Smooth muscle cell (in vitro differentiated cells): ENCODE data around the gene FAM199X. TPM values are rescaled to one million over a fixed set of nuclear protein-coding genes. Genes with fewer than 3 reads are reported as not detected.

Source experiments
- DNase-seq: peaks from one replicate; lab custom pipeline; 2025; ENCODE audit not compliant: unreplicated experiment; lab: John Stamatoyannopoulos, UW
- H2AFZ ChIP-seq: fragments of 200-600 bp; sonication (generic); 2 replicates; pipeline ENCODE4 v1.6.0; 2016; ENCODE audit warnings: antibody characterized with exemption, low read depth, mild to moderate bottlenecking
- H3F3A ChIP-seq: fragments of 200-600 bp; sonication (generic); 2 replicates; pipeline ENCODE4 v1.6.0; 2017; ENCODE audit warnings: antibody characterized with exemption, low read depth
- H3K27ac ChIP-seq: fragments of 200-600 bp; sonication (generic); 2 replicates; pipeline ENCODE4 v1.5.1; 2016; ENCODE audit warnings: low read depth, mild to moderate bottlenecking
- H3K27me3 ChIP-seq: fragments of 200-600 bp; sonication (generic); 2 replicates; pipeline ENCODE4 v1.6.1; 2016; ENCODE audit warnings: low read depth, mild to moderate bottlenecking
- H3K36me3 ChIP-seq: fragments of 200-600 bp; sonication (generic); 2 replicates; pipeline ENCODE4 v1.5.1; 2016; ENCODE audit warnings: low read depth
- H3K4me1 ChIP-seq: fragments of 200-600 bp; sonication (generic); 2 replicates; pipeline ENCODE4 v1.5.1; 2016; ENCODE audit warnings: low read depth
- H3K4me2 ChIP-seq: fragments of 200-600 bp; sonication (generic); 2 replicates; pipeline ENCODE4 v1.6.0; 2016; ENCODE audit warnings: mild to moderate bottlenecking
- H3K4me3 ChIP-seq: fragments of 200-600 bp; sonication (generic); 2 replicates; pipeline ENCODE4 v1.5.1; 2016; ENCODE audit warnings: mild to moderate bottlenecking
- H3K79me2 ChIP-seq: fragments of 200-600 bp; sonication (generic); 2 replicates; pipeline ENCODE4 v1.6.0; 2016; ENCODE audit warnings: low read depth, mild to moderate bottlenecking
- H3K9ac ChIP-seq: fragments of 200-600 bp; sonication (generic); 2 replicates; pipeline ENCODE4 v1.6.0; 2016; ENCODE audit warnings: low read depth
- H3K9me3 ChIP-seq: fragments of 200-600 bp; sonication (generic); replicated peaks from 2 replicates; pipeline ENCODE4 v1.5.1; 2016; ENCODE audit warnings: low read depth
- H4K20me1 ChIP-seq: fragments of 200-600 bp; sonication (generic); 2 replicates; pipeline ENCODE4 v1.6.0; 2016; ENCODE audit warnings: low read depth
- WGBS: methylation state at CpG from one replicate; pipeline ENCODE4 v1.1.7; 2016; ENCODE audit warnings: low lambda C conversion rate; 5-methylcytosine and 5-hydroxymethylcytosine counted together
- polyA plus RNA-seq: library from polyadenylated mRNA; unstranded; fragments of >200 nt; fragmentation: Nextera tagmentation; extraction: Ambion mirVana; gene quantifications from 2 replicates; pipeline ENCODE4 v1.2.1, GENCODE V29; 2016
- total RNA-seq: library from RNA; depleted of rRNA; stranded (reverse); fragments of >200 nt; gene quantifications from 2 replicates; pipeline ENCODE4 v1.2.3, GENCODE V29; 2014
- TF ChIP-seq, protein P1 (sequence below): fragments of 200-600 bp; sonication (generic); IDR thresholded peaks from 2 replicates; pipeline ENCODE4 v1.5.1; 2017; ENCODE audit warnings: borderline replicate concordance, mild to moderate bottlenecking, antibody characterized with exemption; ENCODE audit not compliant: insufficient read depth, poor library complexity, severe bottlenecking

The FAM199X gene
- 16.2 and 19.6 TPM in 2 replicates for total RNA-seq
- polyA plus RNA-seq, result 4.1 and 5.3 TPM in 2 replicates

DNA sequence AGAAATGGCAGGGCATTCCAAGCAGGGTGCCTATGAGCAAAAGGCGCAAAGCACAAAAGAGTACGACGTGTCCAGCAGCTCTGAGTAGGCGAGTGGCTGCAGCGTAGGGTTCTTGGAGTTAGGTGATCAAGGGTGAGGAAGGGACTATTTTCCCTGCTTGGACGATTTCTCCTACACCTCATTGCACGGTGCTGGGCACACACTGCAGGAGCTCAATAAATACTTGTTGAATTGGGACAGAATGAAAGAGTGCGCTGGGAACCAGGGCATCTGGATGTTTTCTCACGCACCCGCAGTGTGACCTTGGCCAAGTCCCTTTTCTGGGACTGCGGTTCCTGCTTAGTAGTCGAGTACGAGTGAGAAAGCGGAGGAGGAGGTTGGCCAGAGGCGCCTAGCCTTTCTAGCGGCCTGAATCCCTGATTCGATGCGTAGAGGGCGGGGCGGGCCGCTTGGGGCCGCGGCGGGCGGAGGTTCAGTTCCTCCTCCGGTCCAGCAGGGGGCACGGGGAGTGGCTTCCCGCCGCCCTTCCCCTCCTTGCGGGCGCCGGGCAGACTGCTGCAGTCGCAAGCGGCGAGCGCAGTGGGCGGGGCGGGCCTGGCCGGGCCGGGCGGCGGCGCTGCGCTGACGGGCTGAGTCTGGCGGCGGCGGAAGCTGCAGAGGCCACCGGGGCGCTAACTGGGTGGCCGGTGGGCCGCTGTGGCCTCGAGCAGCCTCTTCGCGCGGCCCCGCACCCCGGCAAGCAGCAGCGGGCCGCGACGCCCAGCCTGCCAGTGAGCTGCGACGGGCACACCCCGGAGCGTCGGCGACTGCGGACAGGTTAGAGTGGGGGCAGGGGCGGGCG is at the start of gene FAM199X:
Gene FAM199X, plus strand, starts transcription at position 560 of the 841 bp plus-strand sequence. CDS start 333 bp downstream, outside the sequence.
- H4K20me1 ChIP-seq, result peaks cover 18% of the 10 kb centered on the region
- H3F3A ChIP-seq, result no peaks in the 10 kb centered on the region
- H3K9me3 ChIP-seq, result no peaks in the 10 kb centered on the region
- DNase-seq, result peak; percentile 45
- peak within 1 kb of the TSS; percentile 76 for H2AFZ ChIP-seq
- H3K27ac ChIP-seq, result no peak within 1 kb of the TSS
- H3K36me3 ChIP-seq, result no peaks in the 10 kb centered on the region
- 37% methylated on average over 38 of the region's 71 CpGs for WGBS
- peak within 1 kb of the TSS; percentile 67 for H3K4me3 ChIP-seq
- peak within 1 kb of the TSS; percentile 66 for H3K9ac ChIP-seq
- no peaks in the 10 kb centered on the region for H3K27me3 ChIP-seq
- TF ChIP-seq, protein P1, sequence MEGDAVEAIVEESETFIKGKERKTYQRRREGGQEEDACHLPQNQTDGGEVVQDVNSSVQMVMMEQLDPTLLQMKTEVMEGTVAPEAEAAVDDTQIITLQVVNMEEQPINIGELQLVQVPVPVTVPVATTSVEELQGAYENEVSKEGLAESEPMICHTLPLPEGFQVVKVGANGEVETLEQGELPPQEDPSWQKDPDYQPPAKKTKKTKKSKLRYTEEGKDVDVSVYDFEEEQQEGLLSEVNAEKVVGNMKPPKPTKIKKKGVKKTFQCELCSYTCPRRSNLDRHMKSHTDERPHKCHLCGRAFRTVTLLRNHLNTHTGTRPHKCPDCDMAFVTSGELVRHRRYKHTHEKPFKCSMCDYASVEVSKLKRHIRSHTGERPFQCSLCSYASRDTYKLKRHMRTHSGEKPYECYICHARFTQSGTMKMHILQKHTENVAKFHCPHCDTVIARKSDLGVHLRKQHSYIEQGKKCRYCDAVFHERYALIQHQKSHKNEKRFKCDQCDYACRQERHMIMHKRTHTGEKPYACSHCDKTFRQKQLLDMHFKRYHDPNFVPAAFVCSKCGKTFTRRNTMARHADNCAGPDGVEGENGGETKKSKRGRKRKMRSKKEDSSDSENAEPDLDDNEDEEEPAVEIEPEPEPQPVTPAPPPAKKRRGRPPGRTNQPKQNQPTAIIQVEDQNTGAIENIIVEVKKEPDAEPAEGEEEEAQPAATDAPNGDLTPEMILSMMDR, result peak; percentile 47
- H3K4me2 ChIP-seq, result peak within 1 kb of the TSS; percentile 88
- peaks cover 26% of the 10 kb centered on the region for H3K79me2 ChIP-seq
- H3K4me1 ChIP-seq, result no peaks in the 10 kb centered on the region

- no peaks in the 10 kb centered on the region for H3F3A ChIP-seq
- no peaks in the 10 kb centered on the region for H3K27me3 ChIP-seq
- H3K4me3 ChIP-seq, result no peak overlapping the region
- no peak overlapping the region for H3K4me2 ChIP-seq
- no peaks in the 10 kb centered on the region for H4K20me1 ChIP-seq
- TF ChIP-seq, protein P1, result no peak
- H3K4me1 ChIP-seq, result no peaks in the 10 kb centered on the region
- H3K79me2 ChIP-seq, result no peaks in the 10 kb centered on the region
- H2AFZ ChIP-seq, result no peak overlapping the region
- H3K9ac ChIP-seq, result no peak overlapping the region
- no peaks in the 10 kb centered on the region for H3K9me3 ChIP-seq
- no peaks in the 10 kb centered on the region for H3K36me3 ChIP-seq
- H3K27ac ChIP-seq, result no peak overlapping the region
- DNase-seq, result no peak
These were observed 48.5 kb upstream of the FAM199X start for GRCh38 chrX:104117759-104118158.

DNA sequence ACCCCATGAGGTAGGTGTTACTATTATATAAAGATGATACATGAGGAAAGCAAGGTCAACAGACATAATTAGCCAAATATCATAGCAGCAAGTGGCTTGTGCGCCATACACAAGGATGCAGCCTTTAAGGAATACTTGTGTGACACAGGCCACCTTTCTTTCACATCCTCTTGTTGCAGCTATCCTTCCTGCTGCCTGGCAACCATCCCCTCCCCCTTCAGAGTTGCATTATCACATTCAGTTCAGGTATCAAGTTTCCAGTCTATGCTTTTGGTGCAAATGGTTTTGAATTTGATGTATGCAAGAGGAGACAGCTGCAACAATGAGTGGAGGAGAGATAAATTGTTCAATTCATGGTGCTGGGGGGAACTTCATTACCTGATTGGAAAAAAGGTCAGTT is 47.5 kb upstream of the FAM199X start:
- TF ChIP-seq, protein P1, result no peak
- no peaks in the 10 kb centered on the region for H3K27me3 ChIP-seq

More for the DNA sequence above, 47.5 kb upstream of the FAM199X start:
- no peak overlapping the region for H3K4me2 ChIP-seq
- H3K9ac ChIP-seq, result no peak overlapping the region
- H3K4me1 ChIP-seq, result no peaks in the 10 kb centered on the region
- no peak overlapping the region for H3K27ac ChIP-seq
- H3K79me2 ChIP-seq, result no peaks in the 10 kb centered on the region
- no peaks in the 10 kb centered on the region for H3K9me3 ChIP-seq
- no peaks in the 10 kb centered on the region for H3F3A ChIP-seq
- no peak overlapping the region for H2AFZ ChIP-seq
- no peak for DNase-seq
- no peak overlapping the region for H3K4me3 ChIP-seq
- WGBS, result 55% methylated on average over 1 of the region's 1 CpG
- H4K20me1 ChIP-seq, result no peaks in the 10 kb centered on the region
- H3K36me3 ChIP-seq, result no peaks in the 10 kb centered on the region
